GM19455 (cell line): ENCODE measurements around the gene LAMB4.

Experiments used
- ATAC-seq: cut with Tn5 transposase; IDR thresholded peaks from one replicate; pipeline ENCODE4 v1.9.1; 2021; ENCODE audit not compliant: unreplicated experiment

The LAMB4 gene

GRCh38 chr7:108109221-108109908, 20.8 kb downstream of the LAMB4 start:
- ATAC-seq = no peak

GRCh38 chr7:108108131-108108530, 22.0 kb downstream of the LAMB4 start:
- no peak for ATAC-seq

GRCh38 chr7:108104324-108104723, 25.8 kb downstream of the LAMB4 start:
- no peak for ATAC-seq

GRCh38 chr7:108103558-108104298, 26.4 kb downstream of the LAMB4 start:
- ATAC-seq = no peak

- no peak for ATAC-seq
These were observed 27.4 kb downstream of the LAMB4 start for GRCh38 chr7:108102671-108103312.

- no peak for ATAC-seq
These were observed 28.4 kb downstream of the LAMB4 start for GRCh38 chr7:108101759-108102158.

GRCh38 chr7:108099713-108100112, 30.4 kb downstream of the LAMB4 start:
- no peak for ATAC-seq

- no peak for ATAC-seq
These were observed 32.5 kb downstream of the LAMB4 start for GRCh38 chr7:108097703-108098102.

- ATAC-seq = no peak
These were observed 33.2 kb downstream of the LAMB4 start for GRCh38 chr7:108096996-108097395.

GRCh38 chr7:108094933-108095710, 35.0 kb downstream of the LAMB4 start:
- ATAC-seq = no peak

GRCh38 chr7:108094346-108094745, 35.8 kb downstream of the LAMB4 start:
- no peak for ATAC-seq

GRCh38 chr7:108093851-108094331, 36.3 kb downstream of the LAMB4 start:
- no peak for ATAC-seq

- ATAC-seq = no peak
These were observed 36.8 kb downstream of the LAMB4 start for GRCh38 chr7:108093341-108093740.

- ATAC-seq = no peak
These were observed 38.7 kb downstream of the LAMB4 start for GRCh38 chr7:108091461-108091831.

GRCh38 chr7:108090791-108091460, 39.2 kb downstream of the LAMB4 start:
- no peak for ATAC-seq

- no peak for ATAC-seq
These were observed 40.8 kb downstream of the LAMB4 start for GRCh38 chr7:108089381-108089780.

GRCh38 chr7:108088729-108089128, 41.4 kb downstream of the LAMB4 start:
- ATAC-seq = no peak

- ATAC-seq = no peak
These were observed 42.4 kb downstream of the LAMB4 start for GRCh38 chr7:108087778-108088177.

- no peak for ATAC-seq
These were observed 43.2 kb downstream of the LAMB4 start for GRCh38 chr7:108086962-108087361.

- no peak for ATAC-seq
These were observed 43.6 kb downstream of the LAMB4 start for GRCh38 chr7:108086546-108086945.

- no peak for ATAC-seq
These were observed 46.2 kb downstream of the LAMB4 start for GRCh38 chr7:108083980-108084379.
